Keratinocyte (primary cell): ENCODE measurements around the gene TMPRSS4. TPM values are rescaled to one million over a fixed set of nuclear protein-coding genes. Genes with fewer than 3 reads are reported as not detected.

Experiments
- DNase-seq: peaks from one replicate; pipeline ENCODE4 v3.0.0-alpha.2; 2011; ENCODE audit warnings: low read depth, missing footprints, low spot score
- FAIRE-seq: peaks from 2 replicates; lab custom pipeline; 2011; peaks lifted over from hg19 to GRCh38; lab: Jason Lieb, UNC
- H2AFZ ChIP-seq: 2 replicates; pipeline ENCODE4 v1.6.0; 2012; ENCODE audit warnings: low read length, control low read depth, inconsistent platforms; ENCODE audit not compliant: control insufficient read depth
- H3K27ac ChIP-seq: 2 replicates; pipeline ENCODE4 v1.5.1; 2011; ENCODE audit warnings: low read length; ENCODE audit not compliant: control insufficient read depth, insufficient read depth
- H3K27me3 ChIP-seq: 3 replicates; pipeline ENCODE4 v1.6.0; 2011; ENCODE audit warnings: low read length; ENCODE audit not compliant: control insufficient read depth, insufficient read depth; ENCODE audit errors: extremely low read depth
- H3K36me3 ChIP-seq, 2 experiments: 2 replicates in 1 of 2; 3 replicates in 1 of 2; pipeline ENCODE4 v1.5.1; 2011; ENCODE audit warnings: low read length in 2 of 2, mild to moderate bottlenecking in 1 of 2; ENCODE audit not compliant: control insufficient read depth in 2 of 2, insufficient read depth in 2 of 2; ENCODE audit errors: extremely low read depth in 1 of 2
- H3K4me1 ChIP-seq: 3 replicates; pipeline ENCODE4 v1.5.1; 2011; ENCODE audit warnings: low read length; ENCODE audit not compliant: control insufficient read depth, insufficient read depth; ENCODE audit errors: extremely low read depth
- H3K4me2 ChIP-seq: 3 replicates; pipeline ENCODE4 v1.6.0; 2011; ENCODE audit warnings: low read depth, low read length; ENCODE audit not compliant: control insufficient read depth, insufficient read depth; ENCODE audit errors: extremely low read depth
- H3K4me3 ChIP-seq, 3 experiments: fragments of 200-600 bp in 1 of 3; sonication (generic) in 1 of 3; 2 replicates in 2 of 3; 3 replicates in 1 of 3; pipeline ENCODE4 v1.5.1; 2011 to 2016; ENCODE audit warnings: low read length in 3 of 3, mild to moderate bottlenecking in 3 of 3, control low read depth in 2 of 3, inconsistent platforms in 1 of 3, low read depth in 1 of 3, mixed read lengths in 1 of 3, mixed run types in 1 of 3, moderate library complexity in 1 of 3; ENCODE audit not compliant: control insufficient read depth in 2 of 3, insufficient read depth in 2 of 3; ENCODE audit errors: extremely low read depth in 1 of 3
- H3K79me2 ChIP-seq: 2 replicates; pipeline ENCODE4 v1.6.0; 2012; ENCODE audit warnings: low read length; ENCODE audit not compliant: control insufficient read depth, insufficient read depth
- H3K9ac ChIP-seq: 3 replicates; pipeline ENCODE4 v1.6.0; 2011; ENCODE audit warnings: low read length; ENCODE audit not compliant: control insufficient read depth, insufficient read depth; ENCODE audit errors: extremely low read depth
- H3K9me1 ChIP-seq: 3 replicates; pipeline ENCODE4 v1.6.0; 2011; ENCODE audit warnings: low read length; ENCODE audit not compliant: control insufficient read depth, insufficient read depth; ENCODE audit errors: extremely low read depth
- H3K9me3 ChIP-seq: 2 replicates; pipeline ENCODE4 v1.5.1; 2012; ENCODE audit warnings: low read depth, low read length; ENCODE audit not compliant: control insufficient read depth
- H4K20me1 ChIP-seq: 3 replicates; pipeline ENCODE4 v1.6.0; 2011; ENCODE audit warnings: low read length; ENCODE audit not compliant: control insufficient read depth, insufficient read depth; ENCODE audit errors: extremely low read depth
- EZH2 ChIP-seq: IDR thresholded peaks from one replicate; pipeline ENCODE4 v1.6.1; 2012; ENCODE audit warnings: inconsistent platforms, mild to moderate bottlenecking, low read length, moderate library complexity
- dilution Hi-C: fragments of 300-500 bp; cut with MboI; formaldehyde crosslinking; loops from one replicate; pipeline ENCODE4 v1.7.0; 2020; ENCODE audit warnings: low sequenced_read_pairs; ENCODE audit not compliant: extremely low pct_ligation_motif_present
- polyA plus RNA-seq, 5 experiments: library from polyadenylated mRNA; depleted of rRNA in 3 of 5; stranded (reverse) in 3 of 5; stranded (forward) in 1 of 5; unstranded in 1 of 5; fragments of >200 nt; gene quantifications; 1 replicate in 1 of 5; 2 replicates in 3 of 5; 3 replicates in 1 of 5; pipeline versions ENCODE4 v1.2.1 to v1.2.3, GENCODE V29; 2011 to 2012; ENCODE audit warnings: missing spikeins in 2 of 5, low read depth in 1 of 5, low replicate concordance in 1 of 5
- TF ChIP-seq, protein P1 (sequence below), 3 experiments: IDR thresholded peaks in 1 of 3; conservative IDR thresholded peaks in 1 of 3; optimal IDR thresholded peaks in 1 of 3; 2 replicates in 2 of 3; 3 replicates in 1 of 3; pipeline versions ENCODE3 to v1.5.1; 2011; ENCODE audit warnings: low read length in 3 of 3, mild to moderate bottlenecking in 3 of 3, moderate library complexity in 2 of 3, control low read depth in 1 of 3, inconsistent platforms in 1 of 3; ENCODE audit not compliant: insufficient read depth in 2 of 3; ENCODE audit errors: extremely low read depth in 1 of 3

Gene TMPRSS4
- polyA plus RNA-seq, 1 donor (not counting 4 experiments of a cell fraction or from before 2014, with no cell fraction given) = 1.2 TPM

DNA sequence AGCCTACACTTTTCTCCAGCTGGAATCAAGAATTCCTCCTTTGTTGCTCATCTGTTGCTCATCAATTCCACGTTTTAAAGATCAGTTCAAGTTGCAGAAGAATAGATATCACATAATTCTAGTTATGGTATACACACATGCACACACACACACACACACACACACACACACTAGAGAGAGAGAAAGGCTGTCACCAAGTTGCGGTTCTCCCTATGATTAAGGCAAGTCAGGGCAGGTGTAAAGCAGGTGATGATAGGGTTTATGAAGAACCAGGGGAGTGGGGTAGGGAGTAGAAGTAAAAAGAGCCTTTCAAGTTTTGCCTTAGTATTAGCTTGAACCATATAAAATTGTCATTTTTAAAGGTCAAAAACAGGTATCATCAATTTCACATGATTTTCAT, 31.7 kb upstream of the TMPRSS4 start:
- Histone ChIP-seq H3K4me1 (peaks cover 10% of the 10 kb centered on the region), H3K27ac (no peak overlapping the region), H4K20me1 (no peaks in the 10 kb centered on the region), H3K9me1 (peaks cover 2% of the 10 kb centered on the region), H3K9ac (no peak overlapping the region), H3K27me3 (no peaks in the 10 kb centered on the region), H3K4me3 (no peak overlapping the region), H3K4me2 (no peak overlapping the region), H2AFZ (no peak overlapping the region), H3K9me3 (no peaks in the 10 kb centered on the region), H3K36me3 (no peaks in the 10 kb centered on the region), H3K79me2 (no peaks in the 10 kb centered on the region)
- FAIRE-seq = no peak
- dilution Hi-C loops = no loop called here
- TF ChIP-seq, protein P1, sequence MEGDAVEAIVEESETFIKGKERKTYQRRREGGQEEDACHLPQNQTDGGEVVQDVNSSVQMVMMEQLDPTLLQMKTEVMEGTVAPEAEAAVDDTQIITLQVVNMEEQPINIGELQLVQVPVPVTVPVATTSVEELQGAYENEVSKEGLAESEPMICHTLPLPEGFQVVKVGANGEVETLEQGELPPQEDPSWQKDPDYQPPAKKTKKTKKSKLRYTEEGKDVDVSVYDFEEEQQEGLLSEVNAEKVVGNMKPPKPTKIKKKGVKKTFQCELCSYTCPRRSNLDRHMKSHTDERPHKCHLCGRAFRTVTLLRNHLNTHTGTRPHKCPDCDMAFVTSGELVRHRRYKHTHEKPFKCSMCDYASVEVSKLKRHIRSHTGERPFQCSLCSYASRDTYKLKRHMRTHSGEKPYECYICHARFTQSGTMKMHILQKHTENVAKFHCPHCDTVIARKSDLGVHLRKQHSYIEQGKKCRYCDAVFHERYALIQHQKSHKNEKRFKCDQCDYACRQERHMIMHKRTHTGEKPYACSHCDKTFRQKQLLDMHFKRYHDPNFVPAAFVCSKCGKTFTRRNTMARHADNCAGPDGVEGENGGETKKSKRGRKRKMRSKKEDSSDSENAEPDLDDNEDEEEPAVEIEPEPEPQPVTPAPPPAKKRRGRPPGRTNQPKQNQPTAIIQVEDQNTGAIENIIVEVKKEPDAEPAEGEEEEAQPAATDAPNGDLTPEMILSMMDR (optimal IDR thresholded peaks at IDR 0.05 in 1 of 3, IDR thresholded peaks at IDR 0.05 in 1 of 3, conservative IDR thresholded peaks at IDR 0.05 in 1 of 3; ENCODE audit: extremely low read depth in 1 of 3, insufficient read depth in 2 of 3, low read length in 3 of 3) = no peak
- TF ChIP-seq EZH2 = no peak
- DNase-seq = peak; percentile 19

DNA sequence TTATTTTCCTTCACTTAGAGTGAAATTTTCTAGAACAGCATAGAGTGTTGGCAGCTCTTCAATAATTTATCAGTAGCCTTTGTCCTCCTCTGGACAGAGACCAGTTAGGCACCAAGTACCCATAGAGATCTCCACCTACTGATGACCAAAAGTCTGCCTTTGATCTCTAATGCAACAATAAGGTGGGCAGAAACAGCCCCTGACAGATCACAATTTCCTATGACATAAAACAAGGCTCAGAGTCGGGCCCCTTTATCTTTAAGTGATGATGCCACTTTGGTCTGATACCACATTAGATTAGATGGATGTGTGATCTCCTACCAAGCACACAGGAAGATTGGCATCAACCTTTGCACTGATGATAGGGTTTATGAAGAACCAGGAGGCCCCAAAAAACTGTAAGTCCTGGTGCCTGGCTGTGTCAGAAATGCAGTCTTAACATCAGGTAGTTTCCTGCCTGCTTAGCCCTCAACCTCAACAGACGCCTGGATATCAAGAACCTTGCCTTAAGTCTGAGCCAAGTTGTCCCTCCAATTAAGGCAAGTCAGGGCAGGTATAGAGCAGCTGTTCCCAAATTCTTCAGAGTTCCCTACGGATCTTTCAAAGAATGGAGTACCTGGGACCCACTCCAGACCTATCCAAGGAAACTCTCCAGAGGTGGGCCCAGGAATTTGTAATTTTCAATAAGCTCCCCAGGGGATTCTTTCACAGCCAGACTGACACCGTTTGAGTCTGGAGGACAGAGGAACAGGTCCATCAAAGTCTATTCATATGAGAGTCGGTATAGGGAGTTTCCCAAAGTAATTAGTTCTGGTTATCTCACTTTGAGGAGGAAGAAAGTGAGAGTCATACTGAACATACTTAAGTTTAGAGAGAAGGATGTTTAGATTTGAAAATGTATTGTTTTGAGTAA, 30.6 kb upstream of the TMPRSS4 start:
- TF ChIP-seq, protein P1 (optimal IDR thresholded peaks at IDR 0.05 in 1 of 3, IDR thresholded peaks at IDR 0.05 in 1 of 3, conservative IDR thresholded peaks at IDR 0.05 in 1 of 3; ENCODE audit: extremely low read depth in 1 of 3, insufficient read depth in 2 of 3, low read length in 3 of 3) = no peak
- TF ChIP-seq EZH2 = no peak
- H3K9me1 ChIP-seq = peaks cover 2% of the 10 kb centered on the region
- peak overlapping the region; percentile 27 for H3K4me2 ChIP-seq
- dilution Hi-C loops = no loop called here
- FAIRE-seq = peak; percentile 23
- no peaks in the 10 kb centered on the region for H3K79me2 ChIP-seq
- peaks cover 10% of the 10 kb centered on the region for H3K4me1 ChIP-seq
- no peak overlapping the region for H2AFZ ChIP-seq
- H3K27me3 ChIP-seq = no peaks in the 10 kb centered on the region
- H3K9ac ChIP-seq = no peak overlapping the region
- no peak overlapping the region for H3K4me3 ChIP-seq
- H3K9me3 ChIP-seq = no peaks in the 10 kb centered on the region
- no peaks in the 10 kb centered on the region for H3K36me3 ChIP-seq
- no peaks in the 10 kb centered on the region for H4K20me1 ChIP-seq
- no peak overlapping the region for H3K27ac ChIP-seq
- DNase-seq = no peak
